Measurements from ENCODE around the gene KIAA0753.
A peak's percentile ranks its signal among the peaks of the same experiment; 100 is the strongest.

KIAA0753 gene

GRCh38 chr17:6641247-6641863, 844 bp upstream of the KIAA0753 start:
- no peak for DNase-seq (ENCODE audit: low spot score)

GRCh38 chr17:6639586-6640535, 650 bp downstream of the KIAA0753 start:
- DNase-seq (ENCODE audit: low spot score), result peak; percentile 35

DNA sequence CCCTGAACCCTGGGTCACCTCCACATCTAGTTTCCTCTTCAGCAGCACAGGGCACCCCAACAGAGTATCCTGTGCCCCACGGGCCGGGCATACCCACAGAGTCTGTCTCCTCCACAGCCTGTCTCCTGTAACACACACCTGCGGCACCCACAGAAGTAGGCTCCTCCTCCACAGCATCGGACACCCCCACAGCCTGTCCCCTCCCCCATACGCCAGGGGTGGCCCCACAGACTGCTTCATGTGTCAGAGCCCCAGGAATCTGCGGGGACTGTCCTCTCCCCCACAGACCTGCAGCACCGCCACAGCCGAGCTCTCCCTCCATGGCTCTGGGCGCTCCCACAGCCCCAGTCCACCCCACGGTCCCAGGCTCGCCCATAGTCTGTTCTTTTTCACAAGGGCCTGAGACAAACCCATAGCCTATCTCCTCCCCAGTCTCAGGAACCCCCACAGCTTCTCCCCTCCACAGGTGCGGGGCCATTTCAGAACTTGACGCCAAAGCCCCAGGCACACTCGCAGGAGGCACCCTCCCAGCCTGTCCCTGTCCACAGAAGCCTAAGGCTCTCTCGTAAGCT, 1.4 kb downstream of the KIAA0753 start:
- no peak for DNase-seq (ENCODE audit: low spot score)

DNA sequence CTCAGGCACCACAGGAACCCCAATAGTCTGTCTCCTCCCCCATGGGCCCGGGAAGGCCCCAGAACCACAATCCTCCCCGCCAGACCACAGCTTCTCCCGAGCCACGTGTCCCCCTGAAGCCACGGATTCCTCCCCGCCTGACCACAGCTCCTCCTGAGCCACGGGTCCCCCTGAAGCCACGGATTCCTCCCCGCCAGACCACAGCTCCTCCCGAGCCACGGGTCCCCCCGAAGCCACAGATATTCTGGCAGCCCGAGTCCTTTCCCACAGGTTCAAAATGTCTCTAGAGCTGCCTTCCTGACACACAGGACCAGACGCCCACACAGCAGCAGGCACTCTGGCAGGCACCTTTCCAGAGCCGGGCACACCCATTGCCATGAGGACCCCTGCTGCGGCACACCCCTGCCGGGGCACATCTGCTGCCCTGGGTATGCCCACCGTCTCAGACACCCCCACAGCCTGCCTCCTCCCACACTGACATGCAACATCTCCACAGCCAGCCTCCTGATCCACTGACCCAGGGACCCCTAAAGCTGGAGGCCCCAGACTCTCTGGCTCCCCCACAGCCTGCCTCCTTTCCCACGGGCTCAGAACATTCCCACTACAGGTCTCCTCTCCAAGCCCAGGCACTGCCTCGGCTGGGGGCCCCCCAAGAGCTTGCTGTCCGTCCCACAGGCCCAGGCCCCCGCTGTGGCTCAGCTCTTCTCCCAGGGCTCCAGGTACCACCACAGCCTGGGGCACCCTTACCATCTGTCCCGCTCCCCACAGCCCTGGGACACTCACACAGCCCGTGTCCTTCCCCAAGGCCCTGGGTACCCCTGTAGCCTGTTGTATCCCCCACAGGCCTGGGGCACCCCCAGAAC, 2.2 kb downstream of the KIAA0753 start:
- no peak for DNase-seq (ENCODE audit: low spot score)

DNA sequence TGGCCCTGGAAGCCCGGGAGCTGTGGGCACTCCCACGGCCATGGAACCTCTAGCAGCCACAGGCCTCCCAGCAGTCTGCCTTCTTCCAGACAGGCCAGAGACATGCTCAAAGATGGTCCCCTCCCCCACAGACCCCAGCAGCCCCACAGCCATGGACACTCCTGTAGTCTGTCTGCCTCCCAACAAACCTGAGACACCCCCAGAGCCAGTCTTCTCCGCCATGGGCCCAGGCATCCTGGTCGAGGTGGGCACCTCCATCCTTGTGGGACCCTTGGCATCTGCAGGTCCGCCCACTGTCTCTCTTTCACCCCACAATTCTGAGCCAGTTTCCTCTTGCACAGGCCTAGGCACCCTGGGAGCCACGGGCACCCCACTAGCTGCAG, 3.1 kb downstream of the KIAA0753 start:
- DNase-seq (ENCODE audit: low spot score), result no peak

DNA sequence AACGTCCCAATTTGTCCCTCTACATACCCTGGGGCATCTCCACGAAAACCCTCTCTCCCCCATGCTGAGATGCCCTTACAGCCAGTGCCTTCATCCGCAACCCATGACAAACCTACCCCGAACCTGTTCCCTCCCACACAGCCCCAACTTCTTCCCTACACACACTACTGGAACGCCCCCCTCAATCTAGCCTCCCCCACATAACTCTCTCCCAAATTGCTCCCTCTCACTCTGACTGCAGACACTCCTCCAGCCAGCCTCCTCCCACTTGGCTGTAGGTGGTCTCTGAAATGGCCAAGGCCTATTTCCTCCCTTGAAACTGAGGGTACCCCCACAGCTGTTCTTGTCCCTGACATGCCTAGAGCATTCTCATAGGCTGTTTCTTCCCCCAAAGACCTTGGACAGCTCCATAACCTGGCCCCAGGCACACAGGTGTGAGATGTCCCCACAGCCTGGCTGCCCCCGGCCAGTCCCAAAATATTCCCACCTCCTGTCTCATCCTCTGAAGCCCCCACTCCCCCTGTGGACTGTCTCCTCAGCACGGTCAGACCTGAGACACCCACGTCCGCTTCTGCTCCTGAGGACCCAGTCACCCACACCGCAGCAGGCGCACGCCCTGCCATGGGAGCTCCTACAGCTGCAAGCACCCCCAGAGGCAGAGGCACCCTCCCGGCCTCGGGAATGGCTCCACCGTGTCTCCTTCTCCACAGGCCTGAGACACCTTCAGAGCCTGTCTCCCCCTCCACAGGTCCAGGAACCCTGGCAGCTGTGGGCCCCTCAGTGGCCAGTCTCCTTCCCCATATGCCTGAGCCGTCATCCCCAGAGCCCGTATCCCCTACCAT, 3.7 kb downstream of the KIAA0753 start:
- no peak for DNase-seq (ENCODE audit: low spot score)

GRCh38 chr17:6636105-6636504, 4.4 kb downstream of the KIAA0753 start:
- DNase-seq (ENCODE audit: low spot score), result no peak

- DNase-seq (ENCODE audit: low spot score), result no peak
Measured at GRCh38 chr17:6633263-6633662, 7.2 kb downstream of the KIAA0753 start.

GRCh38 chr17:6632530-6632929, 8.0 kb downstream of the KIAA0753 start:
- DNase-seq (ENCODE audit: low spot score), result no peak

DNA sequence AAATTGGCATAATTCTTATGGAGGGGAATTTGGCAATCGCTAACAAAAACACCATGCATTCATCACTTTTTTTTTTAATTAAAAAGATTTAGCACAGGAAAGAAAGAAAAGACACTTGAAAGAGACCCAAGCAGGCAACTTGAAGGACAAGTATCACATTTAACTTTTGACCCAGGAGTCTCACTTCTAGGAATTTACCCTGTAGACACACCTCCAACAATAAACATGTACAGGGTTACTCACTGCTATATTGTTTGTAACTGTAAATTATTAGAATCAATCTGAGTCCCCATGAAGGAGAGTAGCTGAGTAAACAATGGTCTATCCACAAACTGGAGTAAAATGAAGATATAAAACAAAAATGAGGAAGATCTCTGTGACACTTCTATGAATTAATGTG, 10.1 kb downstream of the KIAA0753 start:
- no peak for DNase-seq (ENCODE audit: low spot score)

GRCh38 chr17:6627019-6627418, 13.5 kb downstream of the KIAA0753 start:
- DNase-seq (ENCODE audit: low spot score), result no peak

DNA sequence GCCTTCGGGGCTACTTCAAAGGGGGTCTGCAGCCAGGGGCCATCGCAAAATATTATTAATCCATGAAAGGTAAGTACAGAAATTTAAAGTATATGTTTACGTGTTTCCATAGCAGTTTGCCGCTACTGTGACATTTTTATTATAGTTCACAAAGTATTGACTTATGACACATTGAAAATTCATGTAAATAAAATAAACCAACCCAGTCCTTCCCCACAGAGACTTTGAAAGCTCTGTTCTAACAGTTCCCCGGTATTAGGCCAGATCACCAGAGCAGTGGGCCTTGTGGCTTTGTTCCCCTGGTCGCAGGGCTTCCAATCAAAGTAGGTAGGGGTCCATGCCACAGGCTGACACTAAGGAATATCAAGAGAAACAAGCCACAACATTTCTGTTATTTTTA, 13.9 kb downstream of the KIAA0753 start:
- DNase-seq (ENCODE audit: low spot score), result no peak

DNA sequence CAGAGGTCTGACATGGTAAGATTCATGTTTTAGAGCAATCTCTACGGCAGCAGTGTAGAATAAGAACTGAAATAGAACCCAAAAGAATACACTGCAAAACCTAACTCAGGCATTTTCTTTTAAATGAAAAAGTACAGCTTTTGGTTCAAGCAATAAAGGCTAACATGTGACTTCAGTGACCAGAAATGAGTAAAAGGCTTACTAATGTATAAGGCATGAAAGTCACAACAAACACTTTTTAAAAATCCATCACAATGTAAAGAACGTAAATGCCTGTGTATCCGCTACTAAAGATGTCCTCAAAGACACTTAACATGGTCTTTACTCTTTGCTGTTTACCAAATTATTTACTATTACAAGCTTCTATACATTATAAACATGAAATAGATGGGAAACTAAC, 16.6 kb downstream of the KIAA0753 start:
- DNase-seq (ENCODE audit: low spot score), result no peak

GRCh38 chr17:6611231-6611630, 29.3 kb downstream of the KIAA0753 start:
- no peak for DNase-seq (ENCODE audit: low spot score)

GRCh38 chr17:6610011-6610410, 30.5 kb downstream of the KIAA0753 start:
- no peak for DNase-seq (ENCODE audit: low spot score)

GRCh38 chr17:6608321-6608720, 32.2 kb downstream of the KIAA0753 start:
- no peak for DNase-seq (ENCODE audit: low spot score)

- no peak for DNase-seq (ENCODE audit: low spot score)
Measured at GRCh38 chr17:6605142-6605541, 35.4 kb downstream of the KIAA0753 start.

- DNase-seq (ENCODE audit: low spot score), result no peak
Measured at GRCh38 chr17:6603744-6604325, 36.7 kb downstream of the KIAA0753 start.

GRCh38 chr17:6602141-6602540, 38.4 kb downstream of the KIAA0753 start:
- no peak for DNase-seq (ENCODE audit: low spot score)

DNA sequence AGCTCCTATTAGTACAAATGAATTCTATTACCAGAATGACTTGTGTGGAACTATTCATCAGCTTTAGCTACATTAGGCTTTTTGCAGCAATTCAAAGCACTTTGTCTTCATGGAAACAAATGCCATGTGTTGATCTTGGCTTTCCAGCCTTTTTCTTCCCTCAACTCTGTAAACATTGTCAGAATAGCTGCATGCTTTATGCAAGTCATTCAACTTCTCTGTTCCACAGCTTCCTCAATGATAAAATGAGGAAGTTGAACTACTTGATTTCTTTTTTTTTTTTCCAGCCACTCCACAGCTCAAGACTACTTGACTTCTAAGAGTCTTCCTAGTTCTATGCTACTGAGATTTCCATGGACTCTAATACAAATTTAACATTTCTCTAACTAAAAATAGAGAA, 41.1 kb downstream of the KIAA0753 start:
- DNase-seq (ENCODE audit: low spot score), result peak; percentile 30

GRCh38 chr17:6597727-6598126, 42.8 kb downstream of the KIAA0753 start:
- DNase-seq (ENCODE audit: low spot score), result no peak

All from germinal center (tissue), 1 donor.